Loucy (cell line): Measurements from ENCODE around the gene CREB3L4.
"Not testable (repeated sequence)": the region's sequence is repeated elsewhere in the genome, so short reads cannot be mapped to it uniquely, and the experiment has no call there.

Experiments used
- H2AFZ ChIP-seq: fragments of 200-600 bp; sonication (generic); 2 replicates; pipeline ENCODE4 v1.6.0; 2016; ENCODE audit warnings: antibody characterized with exemption, mild to moderate bottlenecking, low read length, moderate library complexity
- H3F3A ChIP-seq: fragments of 200-600 bp; 2 replicates; pipeline ENCODE4 v1.6.0; 2016; ENCODE audit warnings: antibody characterized with exemption, low read depth, mild to moderate bottlenecking
- H3K27me3 ChIP-seq: fragments of 200-600 bp; sonication (generic); 2 replicates; pipeline ENCODE4 v1.6.1; 2014; ENCODE audit warnings: low read length, mild to moderate bottlenecking; ENCODE audit not compliant: insufficient read depth, poor library complexity, severe bottlenecking
- H3K36me3 ChIP-seq: fragments of 200-600 bp; sonication (generic); 2 replicates; pipeline ENCODE4 v1.6.1; 2016; ENCODE audit warnings: low read length; ENCODE audit not compliant: insufficient read depth
- H3K4me1 ChIP-seq: fragments of 200-600 bp; sonication (generic); 2 replicates; pipeline ENCODE4 v1.5.1; 2014; ENCODE audit warnings: low read length, mild to moderate bottlenecking; ENCODE audit not compliant: insufficient read depth, poor library complexity, severe bottlenecking
- H3K4me2 ChIP-seq: fragments of 200-600 bp; sonication (generic); 2 replicates; pipeline ENCODE4 v1.6.0; 2014; ENCODE audit warnings: antibody characterized with exemption, low read length, low read depth, mild to moderate bottlenecking; ENCODE audit not compliant: poor library complexity, severe bottlenecking
- H3K4me3 ChIP-seq: fragments of 200-600 bp; sonication (generic); 2 replicates; pipeline ENCODE4 v1.5.1; 2014; ENCODE audit warnings: low read length, mild to moderate bottlenecking, mixed read lengths; ENCODE audit not compliant: poor library complexity, severe bottlenecking
- H3K79me2 ChIP-seq: fragments of 200-600 bp; sonication (generic); 2 replicates; pipeline ENCODE4 v1.6.1; 2014; ENCODE audit warnings: low read length; ENCODE audit not compliant: insufficient read depth
- H3K9ac ChIP-seq: fragments of 200-600 bp; sonication (generic); 2 replicates; pipeline ENCODE4 v1.6.0; 2014; ENCODE audit warnings: mild to moderate bottlenecking, low read depth, low read length, moderate library complexity; ENCODE audit not compliant: poor library complexity, severe bottlenecking
- H3K9me2 ChIP-seq: fragments of 200-600 bp; sonication (generic); replicated peaks from 2 replicates; pipeline ENCODE4 v1.6.1; 2016; ENCODE audit warnings: low read depth, low read length, mixed read lengths
- H3K9me3 ChIP-seq: fragments of 200-600 bp; sonication (generic); 2 replicates; pipeline ENCODE4 v1.6.1; 2014; ENCODE audit warnings: mild to moderate bottlenecking, antibody characterized with exemption, low read length, low read depth; ENCODE audit not compliant: insufficient read depth
- H4K20me1 ChIP-seq: fragments of 200-600 bp; sonication (generic); 2 replicates; pipeline ENCODE4 v1.6.0; 2014; ENCODE audit warnings: antibody characterized with exemption, low read length, mild to moderate bottlenecking; ENCODE audit not compliant: insufficient read depth, poor library complexity, severe bottlenecking
- CTCF ChIP-seq: fragments of 200-600 bp; sonication (generic); conservative IDR thresholded peaks from 2 replicates; pipeline ENCODE4 v1.5.1; 2014; ENCODE audit warnings: mild to moderate bottlenecking, antibody characterized with exemption, low read length
- EZH2phosphoT487 ChIP-seq: fragments of 200-600 bp; IDR thresholded peaks from 2 replicates; pipeline ENCODE4 v1.6.1; 2018; ENCODE audit warnings: antibody characterized with exemption, mild to moderate bottlenecking, moderate library complexity, borderline replicate concordance

The CREB3L4 gene

GRCh38 chr1:154006136-154006535 lies 38.4 kb downstream of the CREB3L4 start:
- Histone ChIP-seq H2AFZ (no peak overlapping the region), H4K20me1 (no peaks in the 10 kb centered on the region), H3K79me2 (no peaks in the 10 kb centered on the region), H3K4me3 (no peak overlapping the region), H3K27me3 (no peaks in the 10 kb centered on the region), H3K9ac (no peak overlapping the region), H3K9me3 (no peaks in the 10 kb centered on the region), H3K4me1 (no peaks in the 10 kb centered on the region), H3F3A (no peaks in the 10 kb centered on the region), H3K36me3 (no peaks in the 10 kb centered on the region), H3K4me2 (no peak overlapping the region), H3K9me2 (no peaks in the 10 kb centered on the region)
- TF ChIP-seq EZH2phosphoT487, result no peak

- Histone ChIP-seq H3K9ac (no peak overlapping the region), H3K4me1 (no peaks in the 10 kb centered on the region), H3K36me3 (no peaks in the 10 kb centered on the region), H4K20me1 (no peaks in the 10 kb centered on the region), H3K27me3 (no peaks in the 10 kb centered on the region), H3F3A (no peaks in the 10 kb centered on the region), H3K9me3 (no peaks in the 10 kb centered on the region), H3K4me2 (no peak overlapping the region), H3K9me2 (no peaks in the 10 kb centered on the region), H3K79me2 (no peaks in the 10 kb centered on the region), H3K4me3 (no peak overlapping the region), H2AFZ (no peak overlapping the region)
- no peak for TF ChIP-seq EZH2phosphoT487
- no peak for TF ChIP-seq CTCF
Measured at GRCh38 chr1:154012129-154012528, 44.4 kb downstream of the CREB3L4 start.

GRCh38 chr1:154012543-154012942 lies 44.8 kb downstream of the CREB3L4 start:
- not testable (repeated sequence) for H3K9me3 ChIP-seq, H3K9me2 ChIP-seq, H3K4me3 ChIP-seq, H3K4me2 ChIP-seq, H3F3A ChIP-seq, H4K20me1 ChIP-seq, H3K36me3 ChIP-seq, H3K79me2 ChIP-seq, H2AFZ ChIP-seq, H3K27me3 ChIP-seq, H3K4me1 ChIP-seq, H3K9ac ChIP-seq

GRCh38 chr1:154014154-154014907 lies 46.6 kb downstream of the CREB3L4 start:
- Histone ChIP-seq H2AFZ (no peak overlapping the region), H3F3A (no peaks in the 10 kb centered on the region), H3K9ac (no peak overlapping the region), H3K4me2 (no peak overlapping the region), H3K36me3 (no peaks in the 10 kb centered on the region), H3K79me2 (no peaks in the 10 kb centered on the region), H3K27me3 (no peaks in the 10 kb centered on the region), H4K20me1 (no peaks in the 10 kb centered on the region), H3K4me1 (no peaks in the 10 kb centered on the region), H3K9me3 (no peaks in the 10 kb centered on the region), H3K9me2 (no peaks in the 10 kb centered on the region), H3K4me3 (no peak overlapping the region)
- TF ChIP-seq EZH2phosphoT487, result no peak
- no peak for TF ChIP-seq CTCF
